HG02642 (cell line): ENCODE data around the gene IDH3A.

Source experiments
- ATAC-seq: cut with Tn5 transposase; IDR thresholded peaks from one replicate; pipeline ENCODE4 v1.9.1; 2021; ENCODE audit warnings: mild to moderate bottlenecking; ENCODE audit not compliant: unreplicated experiment, poor library complexity

The IDH3A gene

DNA sequence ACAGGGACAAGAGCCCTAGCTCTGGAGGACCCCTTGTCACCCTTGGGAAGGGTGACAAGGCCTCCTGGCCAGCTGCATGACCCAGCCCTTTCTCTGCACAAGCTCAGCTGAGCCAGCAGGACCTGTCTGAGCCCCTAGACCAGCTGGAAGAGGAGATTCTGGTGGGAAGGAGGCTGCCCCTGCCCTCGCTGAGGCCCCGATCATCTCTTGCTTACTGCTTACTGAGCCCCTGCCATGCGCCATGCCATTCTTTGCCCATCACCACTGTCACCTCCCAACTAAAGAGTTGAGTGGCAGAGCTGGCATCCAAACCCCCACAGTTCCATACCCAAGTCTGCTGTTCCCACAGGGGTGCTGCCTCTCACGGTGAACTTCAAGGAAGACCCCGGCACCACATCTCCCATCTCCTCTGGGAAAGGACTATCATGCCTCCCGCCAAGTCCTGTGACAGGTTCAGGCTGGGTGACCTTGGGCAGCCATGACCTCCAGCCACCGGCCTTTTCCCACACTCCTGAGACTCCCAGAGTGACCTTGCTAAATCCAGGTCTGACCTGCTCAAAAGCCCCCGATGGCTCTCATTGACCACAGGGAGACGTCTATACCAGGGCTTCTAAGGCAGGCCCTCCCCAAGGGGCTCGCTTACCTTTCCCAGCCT lies 51.2 kb downstream of the IDH3A start:
- ATAC-seq: no peak

DNA sequence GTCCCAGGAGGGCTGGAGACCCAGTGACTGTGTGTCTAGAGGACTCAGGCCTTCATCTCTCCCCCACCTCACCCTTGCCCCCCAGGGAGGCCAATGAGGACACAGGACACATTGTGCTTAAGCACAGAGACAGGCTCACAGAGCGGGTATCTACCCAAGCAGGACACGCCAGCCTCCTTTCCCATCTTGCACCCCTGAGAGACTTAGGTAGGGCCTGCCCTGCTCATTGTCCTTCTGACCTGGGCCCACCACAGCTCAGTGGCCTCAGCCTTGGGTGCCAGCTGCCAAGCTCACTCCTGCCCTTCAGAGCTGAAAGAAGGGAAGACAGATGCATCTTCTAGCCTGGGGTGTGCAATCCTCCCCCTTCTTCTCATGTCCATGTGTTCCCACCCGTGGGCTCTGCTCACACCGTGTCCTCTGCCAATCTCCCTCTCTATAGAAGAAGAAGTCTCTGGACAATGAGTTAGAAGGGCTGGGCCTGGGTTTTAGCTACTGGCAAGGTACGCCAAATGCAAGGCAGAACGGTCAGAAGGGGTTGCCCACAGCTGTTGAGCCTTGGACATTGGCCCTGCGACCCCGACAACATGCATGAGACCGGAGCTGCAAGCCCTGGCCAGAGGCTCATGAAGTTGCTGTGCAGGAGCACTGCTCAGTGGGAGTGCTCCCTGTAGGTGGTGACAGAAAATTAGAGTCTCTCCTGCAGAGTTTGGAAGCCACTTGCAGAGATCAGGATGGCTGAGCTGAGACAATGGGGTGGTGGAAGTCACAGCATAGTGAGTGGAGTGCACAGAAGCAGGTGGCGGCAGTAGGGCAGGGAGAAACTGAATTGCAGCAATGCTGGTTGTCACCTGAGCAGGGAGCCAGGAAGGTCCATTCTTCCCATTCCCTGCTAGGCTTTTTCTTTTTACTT lies 52.4 kb downstream of the IDH3A start:
- ATAC-seq: no peak

GRCh38 chr15:78203346-78204225 lies 54.4 kb downstream of the IDH3A start:
- ATAC-seq: no peak

- no peak for ATAC-seq
Observed at GRCh38 chr15:78204351-78205309, 55.5 kb downstream of the IDH3A start.

DNA sequence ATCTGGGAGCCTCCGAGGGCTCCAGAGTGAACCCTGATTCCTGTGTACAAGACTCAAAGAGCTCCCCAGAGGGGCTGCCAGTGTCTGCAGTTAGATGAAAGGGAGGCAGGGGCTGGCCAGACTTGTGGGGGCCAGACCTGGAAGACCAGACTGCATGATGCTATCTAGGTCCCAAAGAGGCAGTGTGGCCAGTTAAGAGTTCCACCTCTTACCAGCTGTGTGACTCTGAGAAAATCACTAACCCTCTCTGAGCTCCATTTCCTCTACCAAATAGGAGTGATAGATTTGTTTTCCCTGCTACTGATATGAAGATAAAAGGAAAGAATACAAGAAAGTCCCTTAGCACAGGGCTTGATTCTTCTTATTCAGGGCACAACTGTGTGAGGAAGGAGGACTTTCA lies 56.2 kb downstream of the IDH3A start:
- no peak for ATAC-seq

GRCh38 chr15:78205856-78206255 lies 56.7 kb downstream of the IDH3A start:
- no peak for ATAC-seq

- no peak for ATAC-seq
Observed at GRCh38 chr15:78206326-78207109, 57.4 kb downstream of the IDH3A start.

GRCh38 chr15:78207110-78207458 lies 57.9 kb downstream of the IDH3A start:
- ATAC-seq: no peak

- ATAC-seq: no peak
Observed at GRCh38 chr15:78207641-78208340, 58.6 kb downstream of the IDH3A start.

DNA sequence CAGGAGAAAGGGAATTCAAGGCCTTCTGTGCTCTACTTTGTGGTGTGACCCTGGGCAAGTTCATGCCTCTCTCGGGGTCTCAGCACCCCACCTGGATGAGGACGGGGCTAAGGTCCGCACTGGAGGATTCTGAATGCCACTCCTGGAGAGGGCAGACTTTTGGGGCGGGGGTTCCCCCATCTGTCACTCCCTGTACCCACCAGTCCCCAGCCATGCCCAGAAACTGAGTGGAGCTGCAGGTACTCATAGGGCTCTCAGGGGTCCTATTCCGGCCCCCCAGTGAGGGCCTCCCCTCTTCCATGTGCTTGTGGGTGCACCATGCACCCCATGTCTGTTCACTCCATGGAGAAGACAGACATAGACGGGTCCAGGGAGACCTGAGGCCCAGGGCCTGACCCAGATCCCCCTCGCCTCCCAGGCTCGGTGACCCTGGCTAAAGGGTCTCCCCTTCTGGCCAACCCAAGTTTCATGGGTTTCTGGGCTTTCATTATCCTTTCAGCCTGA lies 59.2 kb downstream of the IDH3A start:
- ATAC-seq: no peak

- no peak for ATAC-seq
Observed at GRCh38 chr15:78208887-78209645, 59.9 kb downstream of the IDH3A start.

- ATAC-seq: no peak
Observed at GRCh38 chr15:78209646-78210348, 60.6 kb downstream of the IDH3A start.

GRCh38 chr15:78210349-78210717 lies 61.2 kb downstream of the IDH3A start:
- ATAC-seq: no peak

GRCh38 chr15:78211189-78211921 lies 62.2 kb downstream of the IDH3A start:
- no peak for ATAC-seq

DNA sequence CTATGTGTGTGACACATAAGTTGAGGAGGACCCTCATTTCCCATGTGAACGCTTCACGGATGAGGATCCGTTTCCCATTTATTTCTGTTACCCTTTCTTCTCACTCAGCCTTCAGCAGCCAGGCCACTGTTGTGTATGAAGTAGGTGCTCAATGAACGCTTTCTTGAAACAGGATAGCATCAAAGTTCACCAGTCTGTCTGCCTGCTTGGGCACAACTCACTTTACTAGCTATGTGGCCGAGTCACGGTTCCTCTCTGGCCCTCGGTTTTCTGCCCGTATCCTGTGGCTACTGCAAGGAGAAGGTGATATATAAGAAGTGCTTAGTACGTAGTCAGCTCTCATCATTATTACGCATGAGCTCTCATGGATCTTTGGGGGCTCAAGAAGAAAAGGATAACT lies 62.8 kb downstream of the IDH3A start:
- no peak for ATAC-seq
